G401 (cell line): ENCODE data around the gene MYL10. TPM values are rescaled to one million over a fixed set of nuclear protein-coding genes. Genes with fewer than 3 reads are reported as not detected.
A peak's percentile ranks its signal among the peaks of the same experiment; 100 is the strongest.
"Not testable (repeated sequence)": the region's sequence is repeated elsewhere in the genome, so short reads cannot be mapped to it uniquely, and the experiment has no call there.

Experiments
- DNase-seq: peaks from one replicate; pipeline ENCODE4 v3.0.0-alpha.2; 2015; ENCODE audit warnings: low spot score
- in situ Hi-C: cut with HindIII; loops from 2 replicates; pipeline ENCODE4 v1.10.0; 2016; ENCODE audit warnings: low sequenced_read_pairs, mixed read lengths
- total RNA-seq: library from RNA; depleted of rRNA; stranded (reverse); fragments of >200 nt; shearing (Covaris generic); gene quantifications from 2 replicates; pipeline ENCODE4 v1.2.3, GENCODE V29; 2014

MYL10 gene
- total RNA-seq, 1 experiment from 2014 or later = 0.17 TPM

GRCh38 chr7:101624246-101625001 lies 4.7 kb downstream of the MYL10 start:
- in situ Hi-C loops = no loop called here
- peak; percentile 73 for DNase-seq

- no peak for DNase-seq
- in situ Hi-C loops = no loop called here
Observed at GRCh38 chr7:101622609-101623173, 6.4 kb downstream of the MYL10 start.

GRCh38 chr7:101620991-101621390 lies 8.1 kb downstream of the MYL10 start:
- no peak for DNase-seq
- in situ Hi-C loops = no loop called here

GRCh38 chr7:101620395-101620794 lies 8.7 kb downstream of the MYL10 start:
- in situ Hi-C loops = no loop called here
- no peak for DNase-seq

- DNase-seq = no peak
- in situ Hi-C loops = no loop called here
Observed at GRCh38 chr7:101618916-101619315, 10.2 kb downstream of the MYL10 start.

GRCh38 chr7:101618207-101618839 lies 10.8 kb downstream of the MYL10 start:
- no peak for DNase-seq
- in situ Hi-C loops = no loop called here

GRCh38 chr7:101617451-101618206 lies 11.5 kb downstream of the MYL10 start:
- in situ Hi-C loops = no loop called here
- DNase-seq = peak; percentile 87

- no peak for DNase-seq
- in situ Hi-C loops = no loop called here
Observed at GRCh38 chr7:101615446-101615845, 13.7 kb downstream of the MYL10 start.

- DNase-seq = no peak
- in situ Hi-C loops = no loop called here
Observed at GRCh38 chr7:101614939-101615302, 14.2 kb downstream of the MYL10 start.

GRCh38 chr7:101614098-101614938 lies 14.8 kb downstream of the MYL10 start:
- in situ Hi-C loops = no loop called here
- DNase-seq = no peak

- in situ Hi-C loops = no loop called here
- DNase-seq = no peak
Observed at GRCh38 chr7:101612885-101613515, 16.1 kb downstream of the MYL10 start.

GRCh38 chr7:101608772-101609713 lies 20.1 kb downstream of the MYL10 start:
- no peak for DNase-seq
- in situ Hi-C loops = no loop called here

- in situ Hi-C loops = no loop called here
- no peak for DNase-seq
Observed at GRCh38 chr7:101606498-101606923, 22.6 kb downstream of the MYL10 start.

- in situ Hi-C loops = no loop called here
- no peak for DNase-seq
Observed at GRCh38 chr7:101605611-101606497, 23.2 kb downstream of the MYL10 start.

GRCh38 chr7:101604934-101605332 lies 24.2 kb downstream of the MYL10 start:
- in situ Hi-C loops, DNase-seq: not testable (repeated sequence)

- in situ Hi-C loops = no loop called here
Observed at GRCh38 chr7:101604331-101604933, 24.7 kb downstream of the MYL10 start.

More at GRCh38 chr7:101604331-101604933, 24.7 kb downstream of the MYL10 start:
- no peak for DNase-seq
